HepG2 (cell line): Measurements from ENCODE around the gene ALDH18A1. TPM values are rescaled to one million over a fixed set of nuclear protein-coding genes. Genes with fewer than 3 reads are reported as not detected.

Experiments used
- FOXA3 ChIP-seq: IDR thresholded peaks from 2 replicates; pipeline ENCODE4 v1.6.1; 2016; ENCODE audit warnings: missing genetic modification reagents, missing compliant biosample characterization
- HNRNPL ChIP-seq: fragments of 200-400 bp; formaldehyde crosslinking; IDR thresholded peaks from 2 replicates; pipeline ENCODE4 v1.6.1; 2017; ENCODE audit warnings: mild to moderate bottlenecking, low read depth, low read length
- MIER3 ChIP-seq: IDR thresholded peaks from 2 replicates; pipeline ENCODE4 v1.6.1; 2016; ENCODE audit warnings: missing compliant biosample characterization, borderline replicate concordance
- REPIN1 ChIP-seq: sonication (generic); formaldehyde crosslinking; IDR thresholded peaks from 2 replicates; pipeline ENCODE4 v1.8.0; 2022; ENCODE audit warnings: missing genetic modification reagents, low read depth, mild to moderate bottlenecking, borderline replicate concordance
- RFXANK ChIP-seq: IDR thresholded peaks from 2 replicates; pipeline ENCODE4 v1.6.1; 2016
- SIN3A ChIP-seq: IDR thresholded peaks from 2 replicates; pipeline ENCODE4 v1.6.1; 2011; ENCODE audit warnings: low read depth, mild to moderate bottlenecking, control low read depth, low read length, borderline replicate concordance
- ZBTB3 ChIP-seq: sonication (generic); formaldehyde crosslinking; IDR thresholded peaks from 2 replicates; pipeline ENCODE4 v1.4.0; 2020; ENCODE audit warnings: low read depth, mild to moderate bottlenecking, moderate library complexity, missing genetic modification reagents, borderline replicate concordance
- ZFP62 ChIP-seq: sonication (generic); formaldehyde crosslinking; IDR thresholded peaks from 2 replicates; pipeline ENCODE4 v1.4.0; 2020; ENCODE audit warnings: missing genetic modification reagents
- ZMYM3 ChIP-seq: sonication (generic); formaldehyde crosslinking; IDR thresholded peaks from 2 replicates; pipeline ENCODE4 v1.5.1; 2020; ENCODE audit warnings: mild to moderate bottlenecking, missing genetic modification reagents
- ZNF317 ChIP-seq: sonication (generic); formaldehyde crosslinking; IDR thresholded peaks from 2 replicates; pipeline ENCODE4 v1.5.0; 2020; ENCODE audit warnings: mild to moderate bottlenecking, missing genetic modification reagents
- ZNF432 ChIP-seq: sonication (generic); formaldehyde crosslinking; IDR thresholded peaks from 2 replicates; pipeline ENCODE4 v1.5.0; 2020; ENCODE audit warnings: missing genetic modification reagents, mild to moderate bottlenecking, borderline replicate concordance
- ZNF557 ChIP-seq: sonication (generic); formaldehyde crosslinking; IDR thresholded peaks from 2 replicates; pipeline ENCODE4 v1.4.0; 2020; ENCODE audit warnings: missing genetic modification reagents
- polyA plus RNA-seq, 8 experiments: library from polyadenylated mRNA; depleted of rRNA in 3 of 8; stranded (reverse) in 7 of 8; unstranded in 1 of 8; fragments of >200 nt; fragmentation: Illumina TruSeq in 4 of 8; extraction: Trizol in 4 of 8; gene quantifications; 2 replicates each; pipeline versions ENCODE4 v1.2.1 to v1.2.3, GENCODE V29; 2011 to 2016; ENCODE audit warnings: low read depth in 4 of 8, missing spikeins in 1 of 8, mixed read lengths in 1 of 8; ENCODE audit not compliant: insufficient read depth in 1 of 8
- total RNA-seq, 5 experiments: library from RNA; depleted of rRNA; stranded (reverse); fragments of >200 nt; fragmentation: Illumina TruSeq; extraction: Trizol; gene quantifications; 2 replicates each; pipeline ENCODE4 v1.2.3, GENCODE V29; 2016; ENCODE audit warnings: low read depth in 1 of 5
- TF ChIP-seq, protein P1 (sequence below): sonication (generic); formaldehyde crosslinking; conservative IDR thresholded peaks from 2 replicates; pipeline ENCODE4 v1.8.0; 2022; ENCODE audit warnings: missing genetic modification reagents
- TF ChIP-seq, protein P2 (sequence below), 2 experiments: sonication (generic) in 1 of 2; formaldehyde crosslinking in 1 of 2; IDR thresholded peaks; 2 replicates each; pipeline versions ENCODE4 v1.6.1 to v1.9.0; 2014 to 2022; ENCODE audit warnings: antibody characterized with exemption in 1 of 2, borderline replicate concordance in 1 of 2, inconsistent platforms in 1 of 2, low read depth in 1 of 2, missing genetic modification reagents in 1 of 2
- TF ChIP-seq, protein P3 (sequence below): IDR thresholded peaks from 2 replicates; pipeline ENCODE4 v1.6.1; 2016; ENCODE audit warnings: low read depth
- TF ChIP-seq, protein P4 (sequence below): sonication (generic); formaldehyde crosslinking; IDR thresholded peaks from 2 replicates; pipeline ENCODE4 v1.5.0; 2020; ENCODE audit warnings: missing genetic modification reagents
- TF ChIP-seq, protein P5 (sequence below): sonication (generic); formaldehyde crosslinking; IDR thresholded peaks from 2 replicates; pipeline ENCODE4 v1.5.0; 2020; ENCODE audit warnings: mild to moderate bottlenecking, missing genetic modification reagents, borderline replicate concordance

The ALDH18A1 gene
- total and polyA plus RNA-seq, 2 of the 13 experiments (the other 11 are each of a cell fraction or from before 2014, with no cell fraction given), result 180 to 263 TPM

DNA sequence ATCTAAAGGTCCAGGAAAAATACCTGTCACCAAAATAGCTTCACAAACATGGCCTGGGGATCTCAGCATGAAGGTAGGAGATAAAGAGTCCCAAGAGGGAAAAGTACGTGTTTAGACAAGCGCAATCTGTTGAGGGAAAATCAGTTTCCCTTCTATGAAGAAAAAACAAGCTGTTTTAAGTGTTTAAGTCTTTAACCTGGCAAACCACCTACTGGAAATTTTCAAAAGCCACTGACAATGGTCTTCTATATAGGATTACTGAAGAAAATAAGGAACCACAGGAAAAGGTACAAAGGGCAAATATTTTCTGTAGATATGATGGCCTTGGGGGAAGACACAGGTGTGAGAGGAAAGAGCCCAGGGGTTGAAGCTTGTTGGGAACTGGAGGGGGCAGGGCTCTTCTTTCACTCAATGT is 21.2 kb downstream of the ALDH18A1 start (continued):
- TF ChIP-seq SIN3A (0 out of 2 replicates have a peak, but pooled peaks have one; percentile 41), ZNF432 (CRISPR knock-in tag) (no peak), ZNF317 (no peak), ZFP62 (no peak), REPIN1 (CRISPR knock-in tag) (no peak), ZNF557 (CRISPR knock-in tag) (no peak), RFXANK (CRISPR knock-in tag) (peak; percentile 37; the same call in 1 of the 2 replicates), FOXA3 (CRISPR knock-in tag) (peak; percentile 74), ZBTB3 (CRISPR knock-in tag) (no peak), ZMYM3 (no peak), HNRNPL (no peak), MIER3 (CRISPR knock-in tag) (0 out of 2 replicates have a peak, but pooled peaks have one; percentile 21)
- TF ChIP-seq, protein P1, sequence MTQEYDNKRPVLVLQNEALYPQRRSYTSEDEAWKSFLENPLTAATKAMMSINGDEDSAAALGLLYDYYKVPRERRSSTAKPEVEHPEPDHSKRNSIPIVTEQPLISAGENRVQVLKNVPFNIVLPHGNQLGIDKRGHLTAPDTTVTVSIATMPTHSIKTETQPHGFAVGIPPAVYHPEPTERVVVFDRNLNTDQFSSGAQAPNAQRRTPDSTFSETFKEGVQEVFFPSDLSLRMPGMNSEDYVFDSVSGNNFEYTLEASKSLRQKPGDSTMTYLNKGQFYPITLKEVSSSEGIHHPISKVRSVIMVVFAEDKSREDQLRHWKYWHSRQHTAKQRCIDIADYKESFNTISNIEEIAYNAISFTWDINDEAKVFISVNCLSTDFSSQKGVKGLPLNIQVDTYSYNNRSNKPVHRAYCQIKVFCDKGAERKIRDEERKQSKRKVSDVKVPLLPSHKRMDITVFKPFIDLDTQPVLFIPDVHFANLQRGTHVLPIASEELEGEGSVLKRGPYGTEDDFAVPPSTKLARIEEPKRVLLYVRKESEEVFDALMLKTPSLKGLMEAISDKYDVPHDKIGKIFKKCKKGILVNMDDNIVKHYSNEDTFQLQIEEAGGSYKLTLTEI (CRISPR knock-in tag), result no peak
- TF ChIP-seq, protein P2, sequence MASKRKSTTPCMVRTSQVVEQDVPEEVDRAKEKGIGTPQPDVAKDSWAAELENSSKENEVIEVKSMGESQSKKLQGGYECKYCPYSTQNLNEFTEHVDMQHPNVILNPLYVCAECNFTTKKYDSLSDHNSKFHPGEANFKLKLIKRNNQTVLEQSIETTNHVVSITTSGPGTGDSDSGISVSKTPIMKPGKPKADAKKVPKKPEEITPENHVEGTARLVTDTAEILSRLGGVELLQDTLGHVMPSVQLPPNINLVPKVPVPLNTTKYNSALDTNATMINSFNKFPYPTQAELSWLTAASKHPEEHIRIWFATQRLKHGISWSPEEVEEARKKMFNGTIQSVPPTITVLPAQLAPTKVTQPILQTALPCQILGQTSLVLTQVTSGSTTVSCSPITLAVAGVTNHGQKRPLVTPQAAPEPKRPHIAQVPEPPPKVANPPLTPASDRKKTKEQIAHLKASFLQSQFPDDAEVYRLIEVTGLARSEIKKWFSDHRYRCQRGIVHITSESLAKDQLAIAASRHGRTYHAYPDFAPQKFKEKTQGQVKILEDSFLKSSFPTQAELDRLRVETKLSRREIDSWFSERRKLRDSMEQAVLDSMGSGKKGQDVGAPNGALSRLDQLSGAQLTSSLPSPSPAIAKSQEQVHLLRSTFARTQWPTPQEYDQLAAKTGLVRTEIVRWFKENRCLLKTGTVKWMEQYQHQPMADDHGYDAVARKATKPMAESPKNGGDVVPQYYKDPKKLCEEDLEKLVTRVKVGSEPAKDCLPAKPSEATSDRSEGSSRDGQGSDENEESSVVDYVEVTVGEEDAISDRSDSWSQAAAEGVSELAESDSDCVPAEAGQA (IDR thresholded peaks at IDR 0.05; ENCODE audit: low read depth), result no peak
- TF ChIP-seq, protein P2 (CRISPR knock-in tag; IDR thresholded peaks at IDR 0.05; ENCODE audit: borderline replicate concordance), result 0 out of 2 replicates have a peak, but pooled peaks have one; percentile 10
- TF ChIP-seq, protein P3, sequence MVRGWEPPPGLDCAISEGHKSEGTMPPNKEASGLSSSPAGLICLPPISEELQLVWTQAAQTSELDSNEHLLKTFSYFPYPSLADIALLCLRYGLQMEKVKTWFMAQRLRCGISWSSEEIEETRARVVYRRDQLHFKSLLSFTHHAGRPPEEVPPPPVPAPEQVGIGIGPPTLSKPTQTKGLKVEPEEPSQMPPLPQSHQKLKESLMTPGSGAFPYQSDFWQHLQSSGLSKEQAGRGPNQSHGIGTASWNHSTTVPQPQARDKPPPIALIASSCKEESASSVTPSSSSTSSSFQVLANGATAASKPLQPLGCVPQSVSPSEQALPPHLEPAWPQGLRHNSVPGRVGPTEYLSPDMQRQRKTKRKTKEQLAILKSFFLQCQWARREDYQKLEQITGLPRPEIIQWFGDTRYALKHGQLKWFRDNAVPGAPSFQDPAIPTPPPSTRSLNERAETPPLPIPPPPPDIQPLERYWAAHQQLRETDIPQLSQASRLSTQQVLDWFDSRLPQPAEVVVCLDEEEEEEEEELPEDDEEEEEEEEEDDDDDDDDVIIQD (CRISPR knock-in tag), result peak; percentile 20
- TF ChIP-seq, protein P4, sequence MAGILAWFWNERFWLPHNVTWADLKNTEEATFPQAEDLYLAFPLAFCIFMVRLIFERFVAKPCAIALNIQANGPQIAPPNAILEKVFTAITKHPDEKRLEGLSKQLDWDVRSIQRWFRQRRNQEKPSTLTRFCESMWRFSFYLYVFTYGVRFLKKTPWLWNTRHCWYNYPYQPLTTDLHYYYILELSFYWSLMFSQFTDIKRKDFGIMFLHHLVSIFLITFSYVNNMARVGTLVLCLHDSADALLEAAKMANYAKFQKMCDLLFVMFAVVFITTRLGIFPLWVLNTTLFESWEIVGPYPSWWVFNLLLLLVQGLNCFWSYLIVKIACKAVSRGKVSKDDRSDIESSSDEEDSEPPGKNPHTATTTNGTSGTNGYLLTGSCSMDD, result no peak
- TF ChIP-seq, protein P5, sequence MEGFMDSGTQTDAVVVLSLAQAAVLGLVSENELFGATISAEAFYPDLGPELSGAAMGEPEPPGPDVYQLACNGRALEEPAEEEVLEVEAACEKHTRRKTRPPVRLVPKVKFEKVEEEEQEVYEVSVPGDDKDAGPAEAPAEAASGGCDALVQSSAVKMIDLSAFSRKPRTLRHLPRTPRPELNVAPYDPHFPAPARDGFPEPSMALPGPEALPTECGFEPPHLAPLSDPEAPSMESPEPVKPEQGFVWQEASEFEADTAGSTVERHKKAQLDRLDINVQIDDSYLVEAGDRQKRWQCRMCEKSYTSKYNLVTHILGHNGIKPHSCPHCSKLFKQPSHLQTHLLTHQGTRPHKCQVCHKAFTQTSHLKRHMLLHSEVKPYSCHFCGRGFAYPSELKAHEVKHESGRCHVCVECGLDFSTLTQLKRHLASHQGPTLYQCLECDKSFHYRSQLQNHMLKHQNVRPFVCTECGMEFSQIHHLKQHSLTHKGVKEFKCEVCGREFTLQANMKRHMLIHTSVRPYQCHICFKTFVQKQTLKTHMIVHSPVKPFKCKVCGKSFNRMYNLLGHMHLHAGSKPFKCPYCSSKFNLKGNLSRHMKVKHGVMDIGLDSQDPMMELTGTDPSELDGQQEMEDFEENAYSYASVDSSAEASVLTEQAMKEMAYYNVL (CRISPR knock-in tag), result peak; percentile 50; the same call in 1 of the 2 replicates
